PFSK-1 (cell line): ENCODE measurements around the gene HABP2.

Experiments
- POLR2AphosphoS5 ChIP-seq: IDR thresholded peaks from 2 replicates; pipeline ENCODE4 v1.6.1; 2012; ENCODE audit warnings: low read depth, mild to moderate bottlenecking, control low read depth, low read length, moderate library complexity
- SIN3A ChIP-seq: IDR thresholded peaks from 2 replicates; pipeline ENCODE4 v1.6.1; 2012; ENCODE audit warnings: mild to moderate bottlenecking, low read length, moderate library complexity, borderline replicate concordance; ENCODE audit not compliant: insufficient read depth
- TAF1 ChIP-seq: IDR thresholded peaks from 2 replicates; pipeline ENCODE4 v1.6.1; 2012; ENCODE audit warnings: low read length, control low read depth, borderline replicate concordance; ENCODE audit not compliant: insufficient read depth
- TF ChIP-seq, protein P1 (sequence below), 2 experiments: IDR thresholded peaks; 2 replicates each; pipeline versions ENCODE4 v1.6.1 to v1.8.0; 2011 to 2012; ENCODE audit warnings: low read depth in 2 of 2, low read length in 2 of 2, control low read depth in 1 of 2, inconsistent platforms in 1 of 2, mild to moderate bottlenecking in 1 of 2, moderate library complexity in 1 of 2; ENCODE audit not compliant: insufficient read depth in 1 of 2

DNA sequence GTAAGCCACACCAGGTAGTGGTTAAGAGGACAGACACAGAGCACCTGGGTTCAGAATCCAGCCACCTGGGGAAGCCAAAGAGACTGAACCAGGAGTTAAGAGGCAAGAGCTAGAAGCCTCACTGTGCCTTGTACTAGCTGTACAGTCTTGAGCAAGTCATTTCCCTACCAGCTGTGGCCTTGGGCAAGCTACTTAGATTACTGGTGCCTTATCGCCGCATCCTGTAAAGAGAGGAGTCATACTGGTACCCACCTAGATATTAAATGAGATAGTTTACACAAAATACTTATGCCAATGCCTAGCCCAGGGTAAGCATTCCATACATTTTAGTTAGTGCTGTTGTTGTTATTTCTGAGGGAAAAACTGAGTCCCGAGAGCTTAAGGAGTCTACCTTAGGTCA lies 47.7 kb downstream of the HABP2 start:
- TF ChIP-seq, protein P1, sequence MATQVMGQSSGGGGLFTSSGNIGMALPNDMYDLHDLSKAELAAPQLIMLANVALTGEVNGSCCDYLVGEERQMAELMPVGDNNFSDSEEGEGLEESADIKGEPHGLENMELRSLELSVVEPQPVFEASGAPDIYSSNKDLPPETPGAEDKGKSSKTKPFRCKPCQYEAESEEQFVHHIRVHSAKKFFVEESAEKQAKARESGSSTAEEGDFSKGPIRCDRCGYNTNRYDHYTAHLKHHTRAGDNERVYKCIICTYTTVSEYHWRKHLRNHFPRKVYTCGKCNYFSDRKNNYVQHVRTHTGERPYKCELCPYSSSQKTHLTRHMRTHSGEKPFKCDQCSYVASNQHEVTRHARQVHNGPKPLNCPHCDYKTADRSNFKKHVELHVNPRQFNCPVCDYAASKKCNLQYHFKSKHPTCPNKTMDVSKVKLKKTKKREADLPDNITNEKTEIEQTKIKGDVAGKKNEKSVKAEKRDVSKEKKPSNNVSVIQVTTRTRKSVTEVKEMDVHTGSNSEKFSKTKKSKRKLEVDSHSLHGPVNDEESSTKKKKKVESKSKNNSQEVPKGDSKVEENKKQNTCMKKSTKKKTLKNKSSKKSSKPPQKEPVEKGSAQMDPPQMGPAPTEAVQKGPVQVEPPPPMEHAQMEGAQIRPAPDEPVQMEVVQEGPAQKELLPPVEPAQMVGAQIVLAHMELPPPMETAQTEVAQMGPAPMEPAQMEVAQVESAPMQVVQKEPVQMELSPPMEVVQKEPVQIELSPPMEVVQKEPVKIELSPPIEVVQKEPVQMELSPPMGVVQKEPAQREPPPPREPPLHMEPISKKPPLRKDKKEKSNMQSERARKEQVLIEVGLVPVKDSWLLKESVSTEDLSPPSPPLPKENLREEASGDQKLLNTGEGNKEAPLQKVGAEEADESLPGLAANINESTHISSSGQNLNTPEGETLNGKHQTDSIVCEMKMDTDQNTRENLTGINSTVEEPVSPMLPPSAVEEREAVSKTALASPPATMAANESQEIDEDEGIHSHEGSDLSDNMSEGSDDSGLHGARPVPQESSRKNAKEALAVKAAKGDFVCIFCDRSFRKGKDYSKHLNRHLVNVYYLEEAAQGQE (IDR thresholded peaks at IDR 0.05; ENCODE audit: insufficient read depth in 1 of 2, low read depth in 2 of 2, low read length in 2 of 2): no peak
- no peak for TF ChIP-seq POLR2AphosphoS5
- no peak for TF ChIP-seq TAF1
- TF ChIP-seq SIN3A: no peak
